K562 (cell line): ENCODE measurements around the gene RALY. TPM values are rescaled to one million over a fixed set of nuclear protein-coding genes. Genes with fewer than 3 reads are reported as not detected.

Source experiments
- BMI1 ChIP-seq: fragments of 150-350 bp; IDR thresholded peaks from 2 replicates; pipeline ENCODE4 v1.6.1; 2014; ENCODE audit warnings: low read length
- HOXB6 ChIP-seq: fragments of 250-450 bp; sonication (Bioruptor Pico); IDR thresholded peaks from 2 replicates; pipeline ENCODE4 v1.5.1; 2022; ENCODE audit warnings: mild to moderate bottlenecking, borderline replicate concordance
- polyA plus RNA-seq, 8 experiments: library from polyadenylated mRNA; depleted of rRNA in 4 of 8; stranded (reverse) in 5 of 8; unstranded in 3 of 8; fragments of >200 nt; fragmentation: Nextera tagmentation in 2 of 8; fragmentation: Illumina TruSeq in 1 of 8; extraction: Ambion mirVana in 2 of 8; extraction: Trizol in 1 of 8; gene quantifications; 2 replicates each; pipeline versions ENCODE4 v1.2.1 to v1.2.3, GENCODE V29; 2011 to 2014; ENCODE audit warnings: inconsistent platforms in 1 of 8, missing spikeins in 1 of 8
- total RNA-seq, 7 experiments: library from RNA; depleted of rRNA in 6 of 7; stranded (reverse); fragments of >200 nt in 6 of 7; fragmentation: Illumina TruSeq in 2 of 7; extraction: Trizol in 2 of 7; gene quantifications; 2 replicates each; pipeline versions ENCODE4 v1.2.1 to v1.2.3, GENCODE V29; 2011 to 2021; ENCODE audit warnings: low replicate concordance in 1 of 7
- TF ChIP-seq, protein P1 (sequence below): sonication (generic); formaldehyde crosslinking; IDR thresholded peaks from 2 replicates; pipeline ENCODE4 v1.8.1; 2023; ENCODE audit warnings: missing genetic modification reagents, mild to moderate bottlenecking, borderline replicate concordance

Gene RALY
- total and polyA plus RNA-seq, 9 of the 15 experiments (the other 6 are each of a cell fraction or from before 2014, with no cell fraction given): 0.80 to 207 (median 128) TPM

DNA sequence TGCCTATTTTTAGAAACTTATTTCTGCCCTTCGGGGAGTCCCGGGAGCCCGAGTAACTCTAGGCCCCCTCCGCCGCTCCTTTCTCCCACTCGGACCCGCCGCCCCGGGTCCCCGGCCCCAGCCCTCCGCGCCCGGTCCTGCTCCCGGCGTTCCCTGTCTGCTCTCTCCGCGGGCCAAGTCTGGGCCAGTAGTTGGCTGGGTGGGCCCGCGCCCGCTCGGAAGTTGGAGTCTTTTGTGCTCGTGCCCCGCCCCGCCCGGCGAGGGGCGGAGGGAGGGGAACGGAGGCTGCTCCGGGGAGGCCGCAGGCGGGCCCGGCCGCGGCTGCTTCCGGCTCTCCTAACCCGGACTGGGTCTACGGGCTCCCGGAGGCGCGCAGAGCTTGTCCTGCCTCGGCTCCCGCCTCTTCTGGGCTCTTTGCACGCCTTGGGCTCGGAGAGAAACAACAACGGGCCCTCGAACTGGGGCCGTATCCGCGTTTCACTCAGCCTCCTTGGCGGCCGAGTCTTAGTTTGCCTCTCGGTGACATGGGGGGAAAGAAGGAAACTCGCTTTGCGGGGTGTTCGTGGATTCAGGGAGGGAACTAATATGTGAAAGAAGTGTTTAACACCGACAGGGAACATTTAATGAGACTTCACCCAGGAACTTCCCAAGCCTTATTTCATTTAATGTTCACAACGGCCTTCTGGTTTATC is 657 bp downstream of the RALY start (continued):
- TF ChIP-seq, protein P1, sequence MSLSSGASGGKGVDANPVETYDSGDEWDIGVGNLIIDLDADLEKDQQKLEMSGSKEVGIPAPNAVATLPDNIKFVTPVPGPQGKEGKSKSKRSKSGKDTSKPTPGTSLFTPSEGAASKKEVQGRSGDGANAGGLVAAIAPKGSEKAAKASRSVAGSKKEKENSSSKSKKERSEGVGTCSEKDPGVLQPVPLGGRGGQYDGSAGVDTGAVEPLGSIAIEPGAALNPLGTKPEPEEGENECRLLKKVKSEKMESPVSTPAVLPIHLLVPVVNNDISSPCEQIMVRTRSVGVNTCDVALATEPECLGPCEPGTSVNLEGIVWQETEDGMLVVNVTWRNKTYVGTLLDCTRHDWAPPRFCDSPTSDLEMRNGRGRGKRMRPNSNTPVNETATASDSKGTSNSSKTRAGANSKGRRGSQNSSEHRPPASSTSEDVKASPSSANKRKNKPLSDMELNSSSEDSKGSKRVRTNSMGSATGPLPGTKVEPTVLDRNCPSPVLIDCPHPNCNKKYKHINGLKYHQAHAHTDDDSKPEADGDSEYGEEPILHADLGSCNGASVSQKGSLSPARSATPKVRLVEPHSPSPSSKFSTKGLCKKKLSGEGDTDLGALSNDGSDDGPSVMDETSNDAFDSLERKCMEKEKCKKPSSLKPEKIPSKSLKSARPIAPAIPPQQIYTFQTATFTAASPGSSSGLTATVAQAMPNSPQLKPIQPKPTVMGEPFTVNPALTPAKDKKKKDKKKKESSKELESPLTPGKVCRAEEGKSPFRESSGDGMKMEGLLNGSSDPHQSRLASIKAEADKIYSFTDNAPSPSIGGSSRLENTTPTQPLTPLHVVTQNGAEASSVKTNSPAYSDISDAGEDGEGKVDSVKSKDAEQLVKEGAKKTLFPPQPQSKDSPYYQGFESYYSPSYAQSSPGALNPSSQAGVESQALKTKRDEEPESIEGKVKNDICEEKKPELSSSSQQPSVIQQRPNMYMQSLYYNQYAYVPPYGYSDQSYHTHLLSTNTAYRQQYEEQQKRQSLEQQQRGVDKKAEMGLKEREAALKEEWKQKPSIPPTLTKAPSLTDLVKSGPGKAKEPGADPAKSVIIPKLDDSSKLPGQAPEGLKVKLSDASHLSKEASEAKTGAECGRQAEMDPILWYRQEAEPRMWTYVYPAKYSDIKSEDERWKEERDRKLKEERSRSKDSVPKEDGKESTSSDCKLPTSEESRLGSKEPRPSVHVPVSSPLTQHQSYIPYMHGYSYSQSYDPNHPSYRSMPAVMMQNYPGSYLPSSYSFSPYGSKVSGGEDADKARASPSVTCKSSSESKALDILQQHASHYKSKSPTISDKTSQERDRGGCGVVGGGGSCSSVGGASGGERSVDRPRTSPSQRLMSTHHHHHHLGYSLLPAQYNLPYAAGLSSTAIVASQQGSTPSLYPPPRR (CRISPR knock-in tag): 0 out of 2 replicates have a peak, but pooled peaks have one; percentile 25
- TF ChIP-seq BMI1 (no peak), HOXB6 (CRISPR knock-in tag) (no peak)
